HG02885 (cell line): ENCODE measurements around the gene CGGBP1.

Source experiments
- ATAC-seq: cut with Tn5 transposase; IDR thresholded peaks from one replicate; pipeline ENCODE4 v1.9.1; 2021; ENCODE audit warnings: mild to moderate bottlenecking; ENCODE audit not compliant: unreplicated experiment, poor library complexity

The CGGBP1 gene, protein sequence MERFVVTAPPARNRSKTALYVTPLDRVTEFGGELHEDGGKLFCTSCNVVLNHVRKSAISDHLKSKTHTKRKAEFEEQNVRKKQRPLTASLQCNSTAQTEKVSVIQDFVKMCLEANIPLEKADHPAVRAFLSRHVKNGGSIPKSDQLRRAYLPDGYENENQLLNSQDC

DNA sequence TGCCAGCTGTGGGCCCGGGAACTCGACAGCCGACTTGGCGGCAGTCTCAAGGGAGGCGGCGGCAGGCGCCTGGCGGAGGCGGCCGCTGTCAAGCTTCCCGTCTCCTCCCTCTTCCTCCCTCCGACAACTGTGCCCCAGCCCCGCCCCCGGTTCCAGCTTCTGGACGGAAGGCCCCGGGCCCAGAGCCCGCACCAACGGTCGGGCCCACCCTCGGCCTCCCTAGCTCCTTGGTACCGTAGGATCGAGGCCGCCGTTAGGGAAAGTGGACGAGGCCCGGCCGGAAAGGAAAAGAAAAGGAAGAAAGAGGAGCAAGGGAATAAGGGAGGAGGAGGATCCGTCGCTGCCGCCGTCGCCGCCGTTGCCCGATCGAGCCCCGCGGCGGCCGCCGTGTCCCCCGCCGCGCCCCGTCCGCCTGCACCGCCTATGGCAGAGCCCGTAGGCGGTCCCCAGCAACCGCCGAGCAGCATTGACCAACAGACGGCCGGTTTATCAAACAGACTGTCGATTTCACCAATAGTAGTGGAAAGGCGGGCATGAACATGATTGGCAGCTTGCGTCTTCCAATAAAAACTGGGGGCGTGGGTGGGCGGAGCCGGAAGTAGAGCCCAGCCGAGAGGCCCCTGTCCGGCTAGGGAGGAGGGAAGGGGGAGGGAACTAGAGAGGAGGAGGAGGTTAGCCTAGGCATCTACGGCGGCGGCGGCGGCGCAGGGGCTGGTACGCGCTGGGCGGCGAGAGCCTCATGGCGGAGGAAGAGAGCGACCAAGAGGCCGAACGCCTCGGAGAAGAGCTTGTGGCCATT is at the start of gene CGGBP1, which contains the start of gene ZNF654:
Gene CGGBP1, minus strand, starts transcription at position 425 of the 799 bp plus-strand sequence. CDS start 3,029 bp downstream, outside the sequence.
Gene ZNF654, plus strand, starts transcription at position 675 of the 799 bp plus-strand sequence. Its CDS starts 65 bp downstream, at position 740.
- peak; percentile 91 for ATAC-seq

DNA sequence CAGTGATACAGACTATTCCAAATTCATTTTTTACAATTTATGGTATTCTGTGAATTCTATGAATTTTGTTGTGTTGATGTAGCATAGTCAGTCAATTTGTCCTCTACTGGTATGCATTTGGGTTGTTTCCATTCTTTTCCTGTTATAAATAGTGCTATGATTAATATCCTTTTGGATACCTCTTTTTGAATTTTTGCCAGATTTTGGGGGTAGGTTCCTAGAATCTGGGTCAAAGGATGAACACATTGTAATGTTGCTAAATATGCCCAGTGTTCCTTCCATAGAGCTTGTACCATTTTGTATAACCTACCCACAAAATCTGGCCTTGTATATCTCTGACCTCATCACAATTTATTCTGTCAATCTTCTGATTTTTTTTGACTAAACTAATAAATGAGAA is 46.5 kb upstream of the CGGBP1 start:
- no peak for ATAC-seq

- ATAC-seq, result peak; percentile 90
Measured at GRCh38 chr3:88101142-88101541, 42.3 kb upstream of the CGGBP1 start.

- no peak for ATAC-seq
Measured at GRCh38 chr3:88093266-88093665, 34.5 kb upstream of the CGGBP1 start.

- ATAC-seq, result no peak
Measured at GRCh38 chr3:88092270-88092669, 33.5 kb upstream of the CGGBP1 start.

DNA sequence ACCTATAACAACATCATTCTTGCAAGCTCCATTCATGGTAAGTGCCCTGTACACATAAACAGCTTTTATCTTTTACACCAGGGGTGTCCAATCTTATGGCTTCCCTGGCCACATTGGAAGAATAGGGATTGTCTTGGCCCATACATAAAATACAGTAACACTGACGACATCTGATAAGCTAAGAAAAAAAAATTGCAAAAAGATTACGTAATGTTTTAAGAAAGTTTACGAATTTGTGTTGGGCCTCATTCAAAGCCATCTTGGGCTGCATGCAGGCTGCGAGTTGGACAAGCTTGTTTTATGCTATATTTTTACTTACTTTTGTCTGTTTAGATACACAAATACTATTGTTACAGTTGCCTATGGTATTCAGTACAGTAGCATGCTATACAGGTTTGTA is 31.9 kb upstream of the CGGBP1 start:
- ATAC-seq, result no peak

GRCh38 chr3:88084097-88084501 is 25.3 kb upstream of the CGGBP1 start:
- no peak for ATAC-seq

- no peak for ATAC-seq
Measured at GRCh38 chr3:88082854-88083253, 24.0 kb upstream of the CGGBP1 start.

- no peak for ATAC-seq
Measured at GRCh38 chr3:88078932-88079331, 20.1 kb upstream of the CGGBP1 start.

GRCh38 chr3:88076712-88077111 is 17.9 kb upstream of the CGGBP1 start:
- ATAC-seq, result no peak

- no peak for ATAC-seq
Measured at GRCh38 chr3:88075497-88075896, 16.7 kb upstream of the CGGBP1 start.

DNA sequence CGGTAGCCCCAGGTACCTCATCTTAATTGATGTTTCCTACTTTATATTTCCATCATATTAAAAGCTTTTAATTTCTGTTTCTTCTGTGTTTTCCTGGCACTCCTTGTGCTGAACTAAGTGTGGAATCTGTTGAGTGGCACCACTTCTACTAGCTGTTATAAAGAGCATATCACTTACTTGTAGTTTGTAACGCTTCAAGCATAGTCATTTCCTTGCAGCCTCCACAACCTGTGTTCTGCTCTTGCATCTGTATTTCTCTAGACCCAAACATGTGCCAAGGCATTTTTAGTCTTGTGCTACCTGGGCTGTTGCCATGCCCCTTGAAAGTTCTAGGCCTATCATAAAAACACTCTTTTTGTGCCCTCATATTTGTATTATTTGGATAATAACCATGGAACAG is 16.3 kb upstream of the CGGBP1 start:
- ATAC-seq, result no peak

- ATAC-seq, result no peak
Measured at GRCh38 chr3:88061746-88062145, 2.9 kb upstream of the CGGBP1 start.

- no peak for ATAC-seq
Measured at GRCh38 chr3:88059380-88060170, 770 bp upstream of the CGGBP1 start.

GRCh38 chr3:88058306-88058580 is 562 bp downstream of the CGGBP1 start:
- ATAC-seq, result no peak

DNA sequence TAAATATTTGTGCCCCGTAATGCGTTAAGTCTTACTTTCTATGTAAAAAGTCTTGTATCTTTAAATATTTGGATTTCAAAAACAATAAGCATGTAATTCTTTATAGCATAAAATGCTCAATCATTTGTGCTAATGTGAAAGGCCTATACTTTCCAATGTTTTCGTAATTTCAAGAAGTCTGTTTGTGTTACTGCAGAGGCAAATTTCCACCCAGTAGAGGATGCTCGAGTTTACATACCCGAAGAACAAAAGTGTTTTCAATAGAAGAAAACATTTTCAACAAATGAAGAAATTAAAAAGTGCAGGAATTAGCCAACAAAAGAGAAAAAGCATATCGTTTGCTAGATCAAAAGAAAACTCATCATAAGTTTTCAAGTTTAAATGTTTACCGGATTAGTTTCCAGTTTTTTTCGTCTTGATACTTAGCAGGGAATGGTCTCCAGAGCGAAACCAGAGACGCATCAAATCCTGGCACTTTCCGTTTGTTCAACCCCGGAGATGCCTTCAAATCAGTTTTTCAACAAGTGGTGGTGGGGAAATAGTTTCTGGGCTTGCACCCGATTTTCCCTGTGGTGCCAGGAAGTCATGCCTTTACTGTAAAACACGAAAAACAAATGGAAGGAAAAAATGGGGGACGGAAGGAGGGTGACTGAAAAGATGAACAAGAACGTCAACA is 1.0 kb downstream of the CGGBP1 start:
- ATAC-seq, result no peak

DNA sequence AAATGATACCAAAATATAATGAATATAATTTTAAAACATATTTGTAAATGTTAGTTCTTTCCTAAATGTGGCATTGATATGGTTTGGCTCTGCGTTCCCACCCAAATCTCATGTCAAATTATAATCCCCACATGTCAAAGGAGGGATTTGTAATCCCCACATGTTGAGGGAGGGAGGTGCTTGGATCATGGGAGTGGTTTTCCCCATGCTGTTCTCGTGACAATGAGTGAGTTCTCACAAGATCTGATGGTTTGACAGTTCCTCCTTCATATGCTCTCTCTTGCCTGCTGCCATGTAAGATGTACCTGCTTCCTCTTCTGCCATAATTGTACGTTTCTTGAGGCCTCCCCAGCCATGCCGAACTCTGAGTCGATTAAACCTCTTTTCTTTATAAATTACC is 12.0 kb downstream of the CGGBP1 start:
- ATAC-seq, result no peak

GRCh38 chr3:88044411-88044810 is 14.4 kb downstream of the CGGBP1 start:
- ATAC-seq, result no peak

- no peak for ATAC-seq
Measured at GRCh38 chr3:88041005-88041404, 17.8 kb downstream of the CGGBP1 start.

DNA sequence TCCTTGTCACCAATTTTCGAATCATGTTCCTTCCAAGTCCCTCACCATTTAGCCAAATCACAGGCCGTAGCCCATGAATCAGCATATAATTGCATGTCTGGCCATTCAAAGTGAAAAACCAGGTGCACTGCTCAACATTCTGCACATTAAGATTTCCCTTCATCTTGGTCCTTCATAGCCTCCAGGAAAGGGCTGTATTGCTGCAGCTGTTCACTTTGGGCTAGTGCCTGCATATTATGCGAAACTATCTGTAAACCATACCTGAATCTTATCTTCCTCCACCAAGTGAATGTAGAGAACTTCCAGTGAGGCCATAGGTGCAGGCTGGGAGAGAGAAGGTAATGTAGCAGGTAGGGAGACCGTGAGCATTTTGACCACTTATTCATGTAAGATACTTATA is 18.3 kb downstream of the CGGBP1 start:
- no peak for ATAC-seq

DNA sequence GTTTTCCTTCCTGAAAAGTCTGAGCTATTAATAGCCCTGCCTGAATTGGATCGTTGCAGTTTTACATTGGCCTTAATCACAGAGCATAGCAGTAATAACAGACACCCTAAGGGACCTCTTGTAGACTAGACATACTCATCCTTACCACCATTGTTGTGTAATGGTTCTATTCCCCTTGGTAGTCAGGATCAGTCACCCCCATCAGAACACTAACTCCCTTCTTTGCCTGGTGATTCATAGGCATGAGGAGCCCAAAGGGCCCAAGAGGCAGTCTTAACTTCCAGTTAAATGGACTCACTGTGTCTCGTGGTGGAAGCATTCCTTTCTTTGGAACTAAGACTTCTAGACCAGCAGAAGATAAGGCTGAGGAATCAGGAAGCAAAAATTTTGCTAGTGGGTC is 20.2 kb downstream of the CGGBP1 start:
- ATAC-seq, result no peak
